Embryonic facial prominence (tissue), 1 donor: ENCODE results near the gene FAM209B.
A peak's percentile ranks its signal among the peaks of the same experiment; 100 is the strongest.
"Not testable (repeated sequence)": the region's sequence is repeated elsewhere in the genome, so short reads cannot be mapped to it uniquely, and the experiment has no call there.

Source experiments
- DNase-seq: peaks from one replicate; pipeline ENCODE4 v3.0.0-alpha.2; 2016; ENCODE audit errors: extremely low spot score

FAM209B gene

GRCh38 chr20:56540415-56540814 is 7.4 kb downstream of the FAM209B start:
- no peak for DNase-seq

- no peak for DNase-seq
These were observed 9.5 kb downstream of the FAM209B start for GRCh38 chr20:56542489-56543030.

DNA sequence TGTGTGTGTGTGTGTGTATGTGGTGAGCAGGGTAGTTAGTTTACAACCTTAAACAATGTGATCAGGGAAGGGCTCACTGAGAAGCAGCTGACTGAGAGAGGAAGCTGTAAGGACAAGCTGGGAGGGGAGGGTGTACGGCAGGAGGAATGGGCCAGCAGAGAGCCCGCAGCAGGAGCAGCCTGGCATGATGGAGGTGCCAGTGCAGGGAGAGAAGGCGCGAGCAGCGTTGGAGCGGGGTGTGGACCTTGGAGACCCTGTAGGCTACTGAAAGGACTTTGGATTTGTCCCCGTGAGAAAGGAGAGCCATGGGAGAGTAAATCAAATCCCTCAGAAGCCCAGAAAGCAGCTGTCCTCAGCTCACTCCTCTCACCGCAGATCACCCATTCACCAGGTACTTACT is 18.5 kb downstream of the FAM209B start:
- DNase-seq: no peak

GRCh38 chr20:56552911-56553629 is 20.0 kb downstream of the FAM209B start:
- DNase-seq: no peak

DNA sequence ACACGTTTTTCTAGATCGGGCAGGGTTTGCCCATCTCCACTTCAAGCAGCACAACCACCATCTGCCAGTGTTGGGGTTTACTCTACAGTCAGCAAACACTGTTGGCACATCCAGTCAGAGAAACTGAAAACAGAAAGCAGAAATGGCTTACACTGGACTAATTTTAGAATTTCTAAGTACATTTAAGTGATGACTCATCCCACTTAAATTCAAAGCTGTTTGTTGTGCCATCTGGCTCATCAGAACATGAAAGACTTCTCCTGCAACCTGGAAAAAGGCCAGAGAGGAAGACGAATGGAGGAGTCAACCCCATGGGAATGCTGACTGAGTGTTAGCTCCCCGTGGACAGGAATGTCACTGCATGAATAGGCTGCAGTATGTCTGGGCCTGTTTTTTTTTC is 21.8 kb downstream of the FAM209B start:
- peak; percentile 42 for DNase-seq

DNA sequence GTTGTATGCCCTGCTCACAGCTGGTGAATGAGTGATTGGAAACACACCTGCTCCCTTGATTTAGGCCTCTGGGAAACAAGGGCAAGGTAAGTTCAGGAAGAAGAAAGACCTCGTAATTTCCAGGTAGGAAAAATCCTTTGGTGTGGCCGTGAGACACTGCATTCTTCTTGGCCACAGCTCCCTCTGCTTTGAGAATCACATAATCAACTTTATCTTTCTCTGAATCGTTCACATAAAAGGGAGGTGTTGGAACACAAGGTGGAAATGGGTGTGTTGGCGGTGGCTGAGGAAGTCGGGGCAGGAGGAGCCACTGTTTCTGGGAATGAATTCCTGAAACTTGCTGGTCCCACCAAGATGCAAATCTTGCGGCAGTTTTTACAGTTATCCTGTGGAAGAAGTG is 25.9 kb downstream of the FAM209B start:
- no peak for DNase-seq

- DNase-seq: not testable (repeated sequence)
These were observed 31.5 kb downstream of the FAM209B start for GRCh38 chr20:56564526-56564925.

- no peak for DNase-seq
These were observed 32.5 kb downstream of the FAM209B start for GRCh38 chr20:56565511-56565910.

- no peak for DNase-seq
These were observed 33.6 kb downstream of the FAM209B start for GRCh38 chr20:56566621-56567020.

GRCh38 chr20:56570832-56571231 is 37.8 kb downstream of the FAM209B start:
- no peak for DNase-seq

DNA sequence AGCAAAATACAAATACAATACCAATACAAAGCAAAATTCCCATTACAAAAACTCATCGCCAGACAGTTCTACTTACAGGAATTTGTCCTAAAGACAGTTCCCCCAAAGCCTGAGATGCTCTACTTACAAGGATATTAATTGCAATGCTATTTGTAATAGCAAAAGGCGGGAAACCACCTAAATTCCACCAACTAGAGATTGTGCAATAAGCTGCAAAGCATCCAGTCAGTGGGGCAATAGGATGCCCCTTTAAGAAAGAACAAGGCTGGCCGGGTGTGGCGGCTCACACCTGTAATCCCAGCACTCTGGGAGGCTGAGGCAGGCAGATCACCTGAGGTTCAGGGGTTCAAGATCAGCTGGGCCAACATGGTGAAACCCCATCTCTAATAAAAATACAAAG is 39.1 kb downstream of the FAM209B start:
- DNase-seq: no peak

GRCh38 chr20:56573986-56574385 is 40.9 kb downstream of the FAM209B start:
- no peak for DNase-seq

DNA sequence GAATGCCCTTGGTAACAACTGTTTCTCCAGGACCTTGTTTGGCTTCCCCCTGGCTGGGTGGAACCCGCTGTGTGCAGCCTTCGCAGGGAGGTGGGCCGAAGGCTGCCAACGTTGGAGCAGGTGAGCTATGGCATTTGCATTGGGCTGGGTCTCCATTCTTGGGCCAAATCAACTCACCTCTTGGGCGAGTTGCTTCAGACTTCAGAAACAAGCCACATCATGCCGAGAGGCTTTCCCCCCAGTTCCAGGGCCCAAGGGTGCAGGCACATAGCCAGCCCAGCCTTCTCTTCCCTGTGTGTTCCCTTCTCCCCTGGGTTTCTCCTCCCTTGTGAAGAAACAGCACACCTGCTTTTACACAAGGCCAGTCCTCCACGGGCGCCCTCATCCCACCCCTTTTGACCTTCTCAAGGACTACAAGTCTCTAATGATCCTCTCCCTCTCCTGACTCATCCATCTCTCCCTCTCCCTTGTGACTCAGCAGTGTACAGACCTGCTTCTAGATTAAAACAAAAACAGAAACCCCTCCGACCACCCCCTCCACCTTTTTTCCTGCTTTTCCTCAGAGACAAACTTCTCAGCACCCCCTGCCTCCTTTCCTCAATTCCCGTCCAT is 41.6 kb downstream of the FAM209B start:
- DNase-seq: no peak

DNA sequence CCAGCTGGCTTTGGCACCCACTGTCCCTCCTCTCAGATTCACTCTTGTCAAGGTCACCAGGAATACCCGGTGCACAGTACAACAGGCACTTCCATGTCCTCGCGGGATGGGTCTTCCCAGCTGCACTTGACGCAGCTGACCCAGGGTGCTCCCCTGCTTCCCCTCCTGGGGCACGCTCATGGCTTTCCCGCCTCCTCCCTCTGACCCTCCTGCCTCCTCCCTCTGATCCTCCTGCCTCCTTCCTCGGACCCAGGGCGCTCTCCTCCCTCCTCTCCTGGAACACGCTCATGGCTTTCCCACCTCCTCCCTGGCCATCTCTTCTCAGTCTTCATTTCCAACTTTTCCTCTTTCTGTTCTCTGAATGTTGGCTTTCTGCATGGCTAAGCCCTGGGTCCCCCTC is 42.1 kb downstream of the FAM209B start:
- DNase-seq: no peak

DNA sequence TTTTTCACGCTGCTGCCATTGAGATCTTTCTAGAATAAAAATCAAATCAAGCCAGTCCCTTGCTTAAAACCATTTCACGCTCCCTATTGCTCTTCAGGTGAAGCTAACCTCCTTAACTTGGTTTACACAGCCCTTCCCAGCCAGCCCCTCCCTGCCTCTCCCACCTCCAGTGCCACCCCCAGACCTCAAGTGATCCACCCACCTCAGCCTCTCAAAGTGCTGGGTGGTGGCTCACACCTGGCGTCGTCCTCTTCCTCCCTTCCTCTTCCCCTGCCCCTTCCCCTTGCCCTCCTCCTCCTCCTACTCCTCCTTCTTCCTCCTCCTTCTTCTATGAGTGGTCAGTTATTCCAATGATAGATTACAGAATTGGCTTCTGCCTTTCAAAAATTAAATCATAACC is 42.9 kb downstream of the FAM209B start:
- DNase-seq: no peak

DNA sequence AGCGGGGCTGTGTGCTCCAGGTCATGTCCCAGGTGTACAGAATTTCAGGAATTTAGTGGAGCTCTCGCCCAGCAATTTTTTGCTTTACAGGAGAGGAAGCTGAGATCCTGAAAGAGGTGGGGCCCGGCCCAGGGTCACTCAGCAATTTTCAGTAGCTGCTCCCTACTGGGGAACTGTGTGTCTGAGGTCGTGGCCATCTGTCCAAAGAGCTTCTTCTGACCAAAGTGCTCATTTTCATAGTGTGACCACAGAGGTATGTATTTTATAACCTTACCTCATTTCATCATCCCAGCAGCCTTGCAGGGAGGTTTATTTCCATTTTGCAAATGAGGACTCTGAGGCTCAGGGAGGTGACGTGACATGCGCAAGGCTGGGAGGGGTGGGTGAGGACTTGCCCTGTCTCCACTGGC is 46.3 kb downstream of the FAM209B start:
- DNase-seq: no peak

- DNase-seq: no peak
These were observed 47.2 kb downstream of the FAM209B start for GRCh38 chr20:56580226-56580625.

DNA sequence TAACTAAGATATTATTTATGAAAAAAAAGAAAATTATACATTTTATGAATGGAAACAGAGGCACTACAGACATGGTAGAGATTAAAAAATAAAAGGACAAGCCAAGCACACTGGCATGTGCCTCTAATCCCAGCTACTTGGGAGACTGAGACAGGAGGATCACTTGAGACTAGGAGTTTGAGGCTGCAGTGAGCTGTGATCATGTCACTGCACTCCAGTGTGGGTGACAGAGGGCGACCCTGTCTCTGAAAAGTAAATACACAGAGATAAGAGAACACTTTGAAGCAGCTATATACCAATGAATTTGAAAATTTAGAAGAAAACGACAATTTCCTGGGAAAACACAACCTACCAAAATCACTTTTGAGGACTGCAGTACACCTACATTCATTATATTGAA is 48.7 kb downstream of the FAM209B start:
- DNase-seq: no peak

DNA sequence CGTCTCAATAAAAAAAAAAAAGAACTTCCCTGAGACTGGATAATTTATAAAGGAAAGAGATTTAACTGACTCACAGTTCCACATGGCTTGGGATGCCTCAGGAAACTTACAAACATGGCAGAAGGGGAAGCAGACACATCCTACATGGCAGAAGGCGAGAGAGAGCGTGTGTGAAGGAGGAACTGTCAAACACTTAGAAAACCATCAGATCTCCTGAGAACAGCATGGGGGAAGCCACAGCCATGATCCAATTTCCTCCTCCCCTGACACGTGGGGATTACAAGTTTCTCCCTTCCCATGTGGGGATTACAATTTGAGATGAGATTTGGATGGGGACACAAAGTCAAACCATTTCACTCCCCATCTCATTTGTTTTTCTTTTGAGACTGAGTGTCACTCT is 49.5 kb downstream of the FAM209B start:
- no peak for DNase-seq

DNA sequence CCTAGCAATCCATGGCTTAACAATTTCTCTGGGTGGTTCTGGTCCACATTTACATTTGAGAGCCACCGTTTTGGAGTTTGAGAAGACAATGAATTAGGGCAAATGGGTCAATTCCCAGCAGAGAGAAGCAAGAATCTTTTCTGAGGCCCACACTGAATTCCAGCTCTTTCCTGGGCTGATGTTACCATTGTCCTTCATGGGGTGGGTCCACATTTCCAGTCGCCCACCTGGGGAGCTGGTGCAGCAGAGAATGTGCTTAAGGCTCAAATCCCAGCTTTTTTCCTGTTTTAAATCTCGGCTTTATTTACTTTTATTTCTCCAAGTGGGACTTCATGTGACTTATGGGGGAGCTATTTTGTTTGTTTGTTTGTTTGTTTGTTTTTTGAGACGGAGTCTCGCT is 51.9 kb downstream of the FAM209B start:
- no peak for DNase-seq
